Panc1 (cell line): ENCODE measurements around the gene ZNF776. TPM values are rescaled to one million over a fixed set of nuclear protein-coding genes. Genes with fewer than 3 reads are reported as not detected.
A peak's percentile ranks its signal among the peaks of the same experiment; 100 is the strongest.

ENCODE experiments used
- ATAC-seq: fragments of 200-7000 bp; cut with Tn5 transposase; 2 replicates; pipeline ENCODE4 v1.9.1; 2020; ENCODE audit warnings: mild to moderate bottlenecking, moderate library complexity
- BruUV-seq: library from RNA; stranded (reverse); fragments of 400-500 nt; replicated peaks from 2 replicates; lab custom pipeline; 2021; lab: Mats Ljungman, UMichigan
- CTCF ChIA-PET: fragments of 300-600 bp; sonication (Branson Sonifier 250); formaldehyde crosslinking; loops from one replicate; lab custom pipeline; 2022; ENCODE audit warnings: antibody characterized with exemption; lab: Charles Lee
- POLR2A ChIA-PET: fragments of 300-600 bp; sonication (Branson Sonifier 250); formaldehyde crosslinking; loops from one replicate; lab custom pipeline; 2022; ENCODE audit warnings: antibody characterized with exemption; lab: Charles Lee
- DNase-seq: peaks from one replicate; pipeline ENCODE4 v3.0.0-alpha.2; 2010; ENCODE audit warnings: low read depth, low spot score
- H3K27ac ChIP-seq: 2 replicates; pipeline ENCODE4 v1.5.1; 2011; ENCODE audit warnings: mild to moderate bottlenecking, low read length, inconsistent platforms
- H3K27me3 ChIP-seq: fragments of 200-500 bp; sonication (Bioruptor generic); 2 replicates; pipeline ENCODE4 v1.6.0; 2014; ENCODE audit warnings: low read length, inconsistent platforms; ENCODE audit not compliant: control insufficient read depth, insufficient read depth
- H3K36me3 ChIP-seq: fragments of 200-500 bp; sonication (Bioruptor generic); 2 replicates; pipeline ENCODE4 v1.5.1; 2014; ENCODE audit warnings: inconsistent platforms, mild to moderate bottlenecking, low read length, moderate library complexity; ENCODE audit not compliant: control insufficient read depth, insufficient read depth
- H3K4me1 ChIP-seq: 2 replicates; pipeline ENCODE4 v1.5.1; 2011; ENCODE audit warnings: inconsistent platforms, mild to moderate bottlenecking, low read length, moderate library complexity; ENCODE audit not compliant: control insufficient read depth, insufficient read depth
- H3K4me3 ChIP-seq, 2 experiments: 2 replicates each; pipeline ENCODE4 v1.5.1; 2011 to 2012; ENCODE audit warnings: low read depth in 2 of 2, low read length in 2 of 2, mild to moderate bottlenecking in 2 of 2, inconsistent platforms in 1 of 2, moderate library complexity in 1 of 2
- H3K9me3 ChIP-seq: fragments of 200-500 bp; sonication (Bioruptor generic); 2 replicates; pipeline ENCODE4 v1.5.1; 2014; ENCODE audit warnings: low read depth, mild to moderate bottlenecking, inconsistent platforms, low read length, moderate library complexity; ENCODE audit not compliant: control insufficient read depth, insufficient read depth
- POLR2AphosphoS5 ChIP-seq: IDR thresholded peaks from 2 replicates; pipeline ENCODE4 v1.6.1; 2012; ENCODE audit warnings: mild to moderate bottlenecking, low read depth, low read length, moderate library complexity
- REST ChIP-seq, 2 experiments: IDR thresholded peaks; 2 replicates each; pipeline ENCODE4 v1.6.1; 2011 to 2012; ENCODE audit warnings: low read depth in 2 of 2, control low read depth in 1 of 2, low read length in 1 of 2, mild to moderate bottlenecking in 1 of 2, moderate library complexity in 1 of 2; ENCODE audit not compliant: insufficient read depth in 1 of 2
- SIN3A ChIP-seq: IDR thresholded peaks from 2 replicates; pipeline ENCODE4 v1.6.1; 2012; ENCODE audit warnings: low read depth, mild to moderate bottlenecking, low read length, moderate library complexity, borderline replicate concordance; ENCODE audit not compliant: insufficient read depth
- TCF7L2 ChIP-seq: IDR thresholded peaks from 2 replicates; pipeline ENCODE4 v1.6.1; 2011; ENCODE audit warnings: mild to moderate bottlenecking, low read depth, low read length, inconsistent platforms
- in situ Hi-C: cut with HindIII; loops from 2 replicates; pipeline ENCODE4 v1.10.0; 2016; ENCODE audit warnings: low sequenced_read_pairs, low pct_unique_long_range_greater_than_20kb
- intact Hi-C: fragments of 100-400 bp; cut with micrococcal nuclease; formaldehyde crosslinking; loops from one replicate; pipeline ENCODE4 v1.10.0; 2022; ENCODE audit not compliant: unreplicated experiment
- total RNA-seq: library from RNA; stranded (reverse); gene quantifications from one replicate; pipeline ENCODE4 v1.2.1, GENCODE V29; 2021; ENCODE audit not compliant: unreplicated experiment
- TF ChIP-seq, protein P1 (sequence below): fragments of 450-650 bp; IDR thresholded peaks from 2 replicates; pipeline ENCODE4 v1.5.1; 2017; ENCODE audit warnings: mild to moderate bottlenecking

The ZNF776 gene
- total RNA-seq, 1 experiment from 2014 or later, result 19.5 TPM

GRCh38 chr19:57747472-57747807, 825 bp downstream of the ZNF776 start:
- Histone ChIP-seq H3K9me3 (peaks cover 43% of the 10 kb centered on the region), H3K27me3 (no peaks in the 10 kb centered on the region), H3K36me3 (peaks cover 9% of the 10 kb centered on the region), H3K4me3 (peak overlapping the region; percentile 72 to 87), H3K27ac (peak overlapping the region; percentile 86), H3K4me1 (0 out of 2 replicates have a peak, but pooled peaks cover 2% of the 10 kb centered on the region)
- TF ChIP-seq, protein P1, sequence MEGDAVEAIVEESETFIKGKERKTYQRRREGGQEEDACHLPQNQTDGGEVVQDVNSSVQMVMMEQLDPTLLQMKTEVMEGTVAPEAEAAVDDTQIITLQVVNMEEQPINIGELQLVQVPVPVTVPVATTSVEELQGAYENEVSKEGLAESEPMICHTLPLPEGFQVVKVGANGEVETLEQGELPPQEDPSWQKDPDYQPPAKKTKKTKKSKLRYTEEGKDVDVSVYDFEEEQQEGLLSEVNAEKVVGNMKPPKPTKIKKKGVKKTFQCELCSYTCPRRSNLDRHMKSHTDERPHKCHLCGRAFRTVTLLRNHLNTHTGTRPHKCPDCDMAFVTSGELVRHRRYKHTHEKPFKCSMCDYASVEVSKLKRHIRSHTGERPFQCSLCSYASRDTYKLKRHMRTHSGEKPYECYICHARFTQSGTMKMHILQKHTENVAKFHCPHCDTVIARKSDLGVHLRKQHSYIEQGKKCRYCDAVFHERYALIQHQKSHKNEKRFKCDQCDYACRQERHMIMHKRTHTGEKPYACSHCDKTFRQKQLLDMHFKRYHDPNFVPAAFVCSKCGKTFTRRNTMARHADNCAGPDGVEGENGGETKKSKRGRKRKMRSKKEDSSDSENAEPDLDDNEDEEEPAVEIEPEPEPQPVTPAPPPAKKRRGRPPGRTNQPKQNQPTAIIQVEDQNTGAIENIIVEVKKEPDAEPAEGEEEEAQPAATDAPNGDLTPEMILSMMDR, result no peak
- TF ChIP-seq POLR2AphosphoS5, result no peak
- TF ChIP-seq REST (IDR thresholded peaks at IDR 0.05; ENCODE audit: insufficient read depth in 1 of 2, low read depth in 2 of 2, low read length in 1 of 2), result no peak
- no peak for TF ChIP-seq TCF7L2
- TF ChIP-seq SIN3A, result no peak
- POLR2A ChIA-PET, result interaction anchor here (0.6 kb wide), 1 partner anchor 57 kb away, joined by 5 read pairs; no protein-coding TSS in a partner anchor
- intact Hi-C loops, result no loop called here
- DNase-seq, result no peak
- no TSS peak for BruUV-seq
- CTCF ChIA-PET, result no interaction called here
- in situ Hi-C loops, result no loop called here
- ATAC-seq, result no peak

DNA sequence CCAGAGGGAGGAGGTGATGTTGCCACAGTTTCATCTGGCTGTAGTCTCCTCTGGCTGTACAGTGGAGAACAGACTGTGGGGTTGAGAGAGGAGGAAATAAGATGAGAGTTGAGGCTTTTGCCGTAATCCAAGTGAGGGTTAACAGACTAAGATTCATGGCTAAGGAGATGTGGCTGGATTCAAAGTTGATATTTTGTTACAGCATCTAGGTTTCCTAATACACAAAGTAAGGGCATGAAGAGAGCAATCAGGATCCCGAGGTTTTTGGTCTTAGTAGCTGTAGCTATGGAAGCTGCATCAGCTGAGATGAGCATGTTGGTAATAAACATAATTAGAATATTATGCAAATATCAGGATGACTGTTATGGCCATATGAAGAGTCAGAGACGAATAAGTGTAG, 1.4 kb downstream of the ZNF776 start:
- intact Hi-C loops (no loop called here), in situ Hi-C loops (no loop called here)
- no peak overlapping the region for H3K27ac ChIP-seq
- 0 out of 2 replicates have a peak, but pooled peaks cover 2% of the 10 kb centered on the region for H3K4me1 ChIP-seq
- no peak for TF ChIP-seq REST (IDR thresholded peaks at IDR 0.05; ENCODE audit: insufficient read depth in 1 of 2, low read depth in 2 of 2, low read length in 1 of 2)
- TF ChIP-seq SIN3A, result no peak
- TF ChIP-seq, protein P1, result no peak
- TF ChIP-seq POLR2AphosphoS5, result no peak
- TF ChIP-seq TCF7L2, result no peak
- ATAC-seq (no peak), DNase-seq (no peak)
- no TSS peak for BruUV-seq
- POLR2A ChIA-PET, result no interaction called here
- CTCF ChIA-PET, result no interaction called here
- peak overlapping the region in 1 of 2 experiments; percentile 87; a peak in 2 of 4 replicates for H3K4me3 ChIP-seq
- H3K36me3 ChIP-seq, result peaks cover 15% of the 10 kb centered on the region
- no peaks in the 10 kb centered on the region for H3K27me3 ChIP-seq
- H3K9me3 ChIP-seq, result peaks cover 49% of the 10 kb centered on the region
